Esophagus (tissue), 2 donors: ENCODE results near the gene PTTG1IP. TPM values are rescaled to one million over a fixed set of nuclear protein-coding genes. Genes with fewer than 3 reads are reported as not detected.

Experiments
- polyA plus RNA-seq, 2 donors: library from polyadenylated mRNA; stranded (reverse); fragments of 200-250 nt; gene quantifications; one replicate each; pipeline ENCODE4 v1.2.3, GENCODE V29; 2013
- donor health status: healthy with polysubstance abuse.
- donor health status: Bipolar disorder and iron deficiency.

Gene PTTG1IP
- polyA plus RNA-seq, 2 donors: 45.8 to 47.4 TPM

Other genes with a start within 250 kb of the PTTG1IP start
- not detected for gene KRTAP10-9, start 246.6 kb downstream of the PTTG1IP start, polyA plus RNA-seq
- gene KRTAP10-10, start 236.3 kb downstream of the PTTG1IP start, polyA plus RNA-seq: not detected
- gene KRTAP10-11, start 227.3 kb downstream of the PTTG1IP start, polyA plus RNA-seq: not detected
- gene KRTAP12-4, start 219.0 kb downstream of the PTTG1IP start, polyA plus RNA-seq: not detected
- gene KRTAP12-3, start 215.8 kb downstream of the PTTG1IP start, polyA plus RNA-seq: not detected
- not detected for gene KRTAP12-2, start 206.8 kb downstream of the PTTG1IP start, polyA plus RNA-seq
- gene KRTAP12-1, start 191.5 kb downstream of the PTTG1IP start, polyA plus RNA-seq: not detected
- gene KRTAP10-12, start 176.5 kb downstream of the PTTG1IP start, polyA plus RNA-seq: not detected
- under 1 TPM; 0.01 to 0.04 TPM for gene TSPEAR, start 162.1 kb downstream of the PTTG1IP start, polyA plus RNA-seq
- gene UBE2G2, start 71.9 kb downstream of the PTTG1IP start, polyA plus RNA-seq: 10 to 100 TPM; 28.1 to 30.4 TPM
- 10 to 100 TPM; 13.4 to 36.5 TPM for gene SUMO3, start 55.6 kb downstream of the PTTG1IP start, polyA plus RNA-seq
- 10 to 100 TPM in 1 of 2 donors, 1 to 10 TPM in 1; 7.3 to 10.0 TPM for gene ITGB2, start 47.2 kb upstream of the PTTG1IP start, polyA plus RNA-seq
- 10 to 100 TPM; 12.4 to 16.1 TPM for gene SLX9, start 66.3 kb upstream of the PTTG1IP start, polyA plus RNA-seq
- 1 to 10 TPM; 4.7 to 7.9 TPM for gene ADARB1, start 200.9 kb upstream of the PTTG1IP start, polyA plus RNA-seq